Stimulated activated CD4-positive, alpha-beta T cell treated with anti-CD3 and anti-CD28 coated beads, Interleukin-4, amount 100 ng/mL, for 4 hours (primary cell): ENCODE measurements around the gene PPP2R5B.
A peak's percentile ranks its signal among the peaks of the same experiment; 100 is the strongest.
"Not testable (repeated sequence)": the region's sequence is repeated elsewhere in the genome, so short reads cannot be mapped to it uniquely, and the experiment has no call there.

Experiments used
- DNase-seq, 2 experiments: peaks; one replicate each; pipeline ENCODE4 v3.0.0-alpha.2; 2020

Gene PPP2R5B

DNA sequence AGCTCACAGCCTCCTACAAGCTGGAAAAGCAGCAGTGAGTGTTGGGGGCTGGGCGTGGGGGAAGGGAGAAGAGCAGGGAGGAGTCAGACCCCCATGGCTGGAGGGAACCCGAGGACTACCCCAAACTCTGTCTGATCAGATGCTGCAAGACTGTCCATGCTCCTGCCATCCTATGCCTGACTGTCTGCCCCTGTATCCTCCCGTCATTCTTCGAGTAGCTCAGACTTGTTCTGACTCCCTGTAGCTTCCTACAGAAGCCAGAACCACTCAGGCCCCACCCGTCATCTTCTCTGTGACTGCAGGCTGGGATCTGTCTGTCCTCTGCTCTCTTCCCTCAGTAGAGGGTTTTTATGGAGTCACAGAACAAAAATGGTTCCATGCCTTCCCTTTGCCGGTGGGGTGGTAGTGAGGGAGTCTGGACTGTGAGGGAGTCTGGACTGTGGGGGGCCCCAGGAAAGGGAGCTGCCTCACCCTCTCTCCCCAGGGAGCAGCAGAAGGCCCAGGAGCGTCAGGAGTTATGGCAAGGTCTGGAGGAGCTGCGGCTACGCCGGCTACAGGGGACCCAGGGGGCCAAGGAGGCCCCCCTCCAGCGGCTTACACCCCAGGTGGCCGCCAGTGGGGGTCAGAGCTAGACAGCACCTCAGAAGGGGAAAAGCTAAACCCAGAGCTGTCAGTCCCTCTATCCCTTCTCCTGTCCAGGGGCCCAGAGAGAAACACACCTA is 8.9 kb downstream of the PPP2R5B start:
- no peak for DNase-seq

DNA sequence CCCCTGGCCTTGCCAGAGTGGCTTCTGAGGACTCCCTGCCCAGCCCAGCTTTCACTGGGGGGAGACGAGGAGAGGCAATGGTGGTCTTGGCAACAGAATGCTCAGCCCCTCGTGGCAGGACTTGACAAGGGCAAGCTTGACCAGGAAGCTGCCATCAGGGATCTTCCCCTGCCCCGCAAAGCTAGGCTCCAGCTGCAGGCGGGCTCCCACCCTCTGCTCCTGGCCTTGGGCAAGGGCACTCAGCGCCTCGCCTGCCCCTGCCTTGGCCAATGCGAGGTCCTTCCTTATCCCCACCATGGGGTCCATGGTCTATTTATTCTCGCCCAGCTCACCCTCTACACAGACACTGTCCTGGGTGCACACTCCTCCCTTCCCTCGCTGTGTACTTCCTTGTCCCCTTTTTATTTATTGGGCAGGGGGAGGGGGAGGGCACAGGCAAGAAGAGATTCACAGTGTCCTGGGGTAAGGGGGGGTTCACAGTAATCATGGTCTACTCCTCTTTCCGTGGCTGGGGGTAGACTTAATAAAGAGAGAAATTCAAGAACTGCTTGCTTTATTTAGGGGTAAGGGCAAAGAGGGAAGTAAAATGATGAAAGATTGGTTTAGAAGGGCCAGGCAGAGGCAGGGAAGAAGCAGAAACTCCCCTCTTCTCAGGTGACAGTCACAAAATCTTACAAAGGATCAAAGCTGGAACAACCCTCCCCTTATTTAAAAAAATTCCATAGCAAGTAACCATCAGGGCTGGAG is 9.6 kb downstream of the PPP2R5B start:
- no peak for DNase-seq

DNA sequence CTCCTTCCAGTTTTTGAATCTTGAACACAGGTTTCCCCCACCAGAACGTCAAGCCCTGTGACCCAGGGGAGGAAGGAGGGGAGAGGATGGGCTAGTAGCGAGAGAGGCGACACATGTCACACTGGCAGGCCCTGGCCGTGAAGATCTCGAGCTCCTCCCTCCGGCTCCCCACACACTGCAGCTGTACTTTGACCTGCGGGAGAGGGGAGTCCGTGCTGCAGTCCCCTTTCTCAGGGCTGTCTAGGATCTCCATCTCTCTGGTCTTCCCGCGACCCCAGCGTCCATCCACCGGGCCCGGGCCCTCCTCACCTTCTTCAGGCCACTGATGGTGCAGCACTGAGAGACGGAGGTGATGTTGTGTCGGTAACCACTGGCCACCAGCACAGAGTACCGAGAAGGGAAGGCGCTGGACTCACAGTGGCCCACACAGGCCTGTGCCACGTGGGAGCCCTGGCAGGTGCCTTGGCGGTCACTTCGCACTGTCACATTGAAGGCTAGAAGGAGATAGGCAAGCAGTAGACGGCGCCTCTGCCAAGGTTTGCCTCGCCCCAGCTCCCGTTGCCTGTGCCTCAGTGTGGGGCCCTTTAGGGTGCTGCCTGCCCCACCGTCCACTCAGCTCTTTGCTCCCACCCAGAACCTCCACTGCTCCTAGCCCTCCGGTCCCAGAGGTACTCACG is 10.3 kb downstream of the PPP2R5B start:
- no peak for DNase-seq

DNA sequence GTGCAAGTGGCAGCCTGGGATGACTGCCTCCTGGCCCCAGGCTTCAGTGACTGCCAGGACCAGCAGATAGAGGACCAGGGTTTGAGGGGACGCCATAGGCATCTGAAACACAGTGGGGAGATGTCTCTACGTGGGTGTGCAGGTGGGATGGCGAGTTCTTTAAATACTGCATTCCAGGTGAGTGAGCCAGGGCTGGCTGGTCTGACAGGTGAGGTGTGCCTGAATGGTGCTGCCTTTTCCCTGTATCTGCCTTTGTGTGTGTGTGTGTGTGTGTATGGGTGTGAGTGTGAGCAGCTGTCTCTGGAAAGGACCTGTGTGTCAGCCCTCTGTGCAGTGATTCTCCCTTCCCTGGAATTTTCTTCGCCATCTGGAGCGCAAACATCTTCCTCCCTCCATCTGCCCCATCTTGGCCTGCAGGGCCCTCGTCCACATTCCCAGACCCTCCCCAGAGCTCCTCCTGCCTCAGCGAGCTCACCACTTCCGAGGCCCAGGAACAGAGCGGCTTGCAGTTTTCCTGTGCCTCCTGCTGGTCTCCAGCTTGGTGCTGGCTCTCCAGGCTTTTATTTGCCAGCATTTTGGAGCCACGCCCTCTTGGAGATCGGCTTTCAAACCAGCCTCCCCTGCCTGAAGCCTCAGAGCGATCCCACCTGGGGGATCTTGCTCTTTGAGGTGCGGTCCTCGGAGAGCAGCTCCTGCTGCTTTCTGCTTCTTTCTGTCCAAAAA is 11.0 kb downstream of the PPP2R5B start, which contains the start of gene GPHA2:
GPHA2 (minus strand) TSS at position 535 of the 723 bp plus-strand sequence; CDS start at position 102, 433 bp downstream.
- no peak for DNase-seq

DNA sequence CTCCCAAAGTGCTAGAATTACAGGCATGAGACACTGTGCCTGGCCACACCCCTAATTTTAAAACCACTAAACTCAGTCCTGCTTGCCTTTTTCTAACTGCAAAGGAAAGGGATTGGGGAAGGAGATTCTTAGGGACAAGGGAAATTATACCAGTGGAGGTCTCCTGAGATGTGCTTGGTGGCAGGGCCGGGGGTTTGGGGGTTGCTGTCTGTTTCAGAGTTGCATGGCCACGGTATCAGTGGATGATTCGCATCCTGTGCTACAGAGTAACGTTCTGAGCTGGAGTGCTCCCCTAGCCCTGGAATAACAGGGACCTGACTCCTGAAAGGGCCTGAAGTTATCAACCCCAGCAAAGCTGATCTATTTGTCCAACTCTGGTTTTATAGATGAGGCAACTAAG is 12.1 kb downstream of the PPP2R5B start:
- DNase-seq: no peak

DNA sequence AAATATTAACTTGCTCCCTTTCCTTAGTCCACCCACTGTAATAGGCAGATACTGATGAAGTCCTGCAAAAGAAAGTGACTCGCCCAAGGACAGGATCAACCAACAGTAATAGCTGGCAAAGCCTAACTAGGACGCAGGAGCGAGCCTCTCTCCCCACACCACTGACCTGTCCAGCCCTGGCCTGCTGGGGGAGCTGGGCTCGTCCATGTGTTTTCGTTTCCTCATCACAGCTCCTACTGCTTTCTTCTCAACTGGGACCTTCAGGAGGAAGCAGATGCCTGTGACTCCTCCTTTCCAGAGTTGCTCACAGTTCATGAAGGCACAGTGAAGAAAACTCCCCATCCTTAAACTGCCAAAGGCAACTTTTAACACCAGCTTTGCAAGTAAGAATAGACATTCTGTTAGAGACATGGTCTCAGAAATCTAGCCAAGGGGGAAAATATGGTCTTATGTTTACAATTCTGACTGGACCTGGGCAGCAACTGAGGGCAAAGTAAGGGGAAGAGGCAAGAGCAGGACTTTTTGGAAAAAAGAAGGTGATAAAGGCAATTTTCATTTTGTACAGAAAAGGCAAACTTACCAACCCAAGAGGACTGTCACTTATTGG is 22.8 kb downstream of the PPP2R5B start:
- DNase-seq: no peak

DNA sequence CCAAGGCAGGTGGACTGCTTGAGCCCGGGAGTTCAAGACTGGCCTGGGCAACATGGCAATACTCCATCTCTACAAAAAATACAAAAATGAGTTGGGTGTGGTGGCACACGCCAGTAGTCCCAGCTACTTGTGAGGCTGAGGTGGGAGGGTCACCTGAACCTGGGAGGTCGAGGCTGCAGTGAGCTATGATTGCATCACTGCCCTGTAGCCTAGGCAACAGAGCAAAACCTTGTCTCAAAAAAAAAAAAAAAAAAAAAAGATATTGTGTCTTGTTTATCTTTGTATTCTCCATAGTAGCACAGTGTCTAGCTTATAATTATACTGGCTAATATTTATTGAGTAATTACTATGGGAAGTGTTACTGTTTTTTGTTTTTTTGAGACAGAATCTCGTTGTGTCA is 27.0 kb downstream of the PPP2R5B start:
- DNase-seq: no peak

DNA sequence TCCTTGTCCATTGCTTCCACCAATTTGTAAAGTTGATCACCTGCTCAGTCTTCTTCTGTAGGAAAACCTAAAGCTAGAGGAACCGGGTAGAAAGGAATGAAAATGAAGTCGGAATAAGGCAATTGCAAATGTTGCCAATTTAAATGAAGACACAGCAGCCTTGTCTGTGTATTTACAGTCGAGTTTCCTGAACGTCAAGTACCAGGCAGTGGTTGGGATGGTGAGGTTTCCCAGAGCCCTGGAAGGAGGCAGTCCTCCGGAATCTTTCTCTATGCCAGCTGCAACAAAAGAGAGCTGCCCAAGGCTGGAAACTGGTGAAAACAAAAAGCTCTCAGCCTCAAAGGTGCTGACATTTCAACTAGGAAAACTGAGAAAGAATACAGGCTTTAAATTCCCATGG is 29.7 kb downstream of the PPP2R5B start:
- no peak for DNase-seq

DNA sequence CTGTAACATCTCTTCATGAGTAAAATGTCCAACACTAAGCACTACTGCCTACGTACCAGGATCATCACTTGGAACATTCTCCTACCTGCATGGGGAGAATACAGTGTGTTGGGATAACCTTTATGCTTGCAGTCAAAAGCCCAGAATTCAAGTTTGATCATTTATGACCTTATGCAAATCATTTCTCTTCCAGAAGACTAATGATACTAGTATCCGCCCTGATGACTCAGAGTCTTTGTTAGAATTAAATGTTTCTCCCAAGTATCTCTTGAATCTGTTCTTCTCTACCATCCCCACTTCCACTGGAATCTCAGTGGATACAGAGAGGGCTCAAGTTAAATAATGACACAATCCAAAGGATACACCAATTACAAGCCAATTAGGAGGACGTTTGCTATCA is 35.0 kb downstream of the PPP2R5B start:
- no peak for DNase-seq

DNA sequence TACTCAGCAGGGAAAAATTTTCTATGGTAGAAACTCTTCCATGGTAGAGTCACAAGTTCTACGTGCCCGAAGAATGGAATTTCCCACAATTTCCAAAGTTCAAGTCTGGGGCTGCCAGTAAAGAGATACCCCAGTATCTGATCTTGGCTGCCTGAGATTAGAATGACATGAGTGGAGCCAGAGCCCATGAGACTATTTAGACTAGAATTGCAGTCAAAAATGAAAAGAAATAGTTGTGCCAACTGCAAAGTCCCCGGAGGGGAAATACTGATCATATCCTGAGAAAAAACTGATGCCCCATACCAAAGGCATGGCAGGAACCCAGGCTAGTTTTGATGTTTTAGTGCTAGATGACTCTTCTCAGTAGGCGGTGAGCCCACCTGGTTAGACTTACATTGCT is 36.2 kb downstream of the PPP2R5B start:
- no peak for DNase-seq

DNA sequence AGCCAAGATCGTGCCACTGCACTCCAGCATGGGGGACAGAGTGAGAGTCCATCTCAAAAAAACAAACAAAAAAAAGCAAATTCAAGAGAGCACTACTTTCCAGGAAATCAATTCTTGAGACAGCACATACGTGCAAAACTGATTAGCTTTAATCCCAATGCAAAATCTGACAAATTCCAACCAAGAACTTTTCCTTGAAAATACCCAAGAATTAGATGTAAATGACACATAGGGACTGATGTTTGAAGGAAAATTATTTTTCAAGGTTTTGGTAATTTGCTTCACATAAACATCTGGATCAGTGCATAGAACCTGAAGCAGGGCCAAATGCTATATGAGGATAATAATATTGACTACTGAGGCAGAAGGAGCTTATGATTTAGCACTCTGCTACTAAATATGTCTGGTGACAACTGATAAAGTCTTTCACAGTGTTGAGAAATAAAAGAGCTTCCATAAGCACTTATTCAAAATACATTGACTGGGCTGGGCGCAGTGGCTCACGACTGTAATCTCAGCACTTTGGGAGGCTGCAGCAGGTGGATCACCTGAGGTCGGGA is 38.7 kb downstream of the PPP2R5B start:
- DNase-seq: no peak

DNA sequence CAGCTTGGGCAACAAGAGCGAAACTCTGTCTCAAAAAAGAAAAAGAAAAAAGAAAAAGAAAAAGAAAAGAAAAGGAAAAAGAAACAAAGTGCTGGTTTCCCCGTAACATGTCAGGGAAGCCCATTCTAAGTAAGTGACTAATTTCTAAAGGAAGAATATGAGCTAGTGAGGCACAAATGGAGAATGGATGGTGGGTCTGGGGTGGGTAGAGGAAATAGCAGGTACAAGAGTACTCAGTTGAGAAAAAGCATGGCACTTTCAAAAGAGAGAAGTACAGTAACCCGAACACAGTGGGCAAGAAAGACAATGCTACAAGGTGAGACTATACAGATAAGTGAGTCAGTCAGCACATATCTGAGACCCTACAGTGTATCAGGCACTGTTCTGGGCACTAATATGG is 42.9 kb downstream of the PPP2R5B start:
- no peak for DNase-seq

DNA sequence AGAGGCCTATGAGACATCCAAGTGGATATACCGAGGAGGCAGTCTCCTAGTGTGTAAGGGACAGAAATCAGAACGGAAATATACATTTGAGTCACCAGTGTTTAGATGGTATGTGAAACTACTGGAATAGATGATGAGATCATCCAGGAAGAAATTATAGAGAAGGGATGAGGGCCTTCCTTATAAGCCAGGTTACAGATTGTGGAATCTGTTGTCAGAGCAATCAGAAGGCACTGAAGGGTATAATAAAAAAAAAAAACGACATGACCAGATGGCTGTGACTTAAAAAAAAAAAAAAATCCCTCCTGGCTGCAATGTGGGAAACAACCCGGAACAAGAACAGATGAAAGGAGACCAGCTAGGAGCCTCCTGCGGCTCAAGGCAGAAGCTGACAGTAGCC is 44.7 kb downstream of the PPP2R5B start:
- DNase-seq: no peak

DNA sequence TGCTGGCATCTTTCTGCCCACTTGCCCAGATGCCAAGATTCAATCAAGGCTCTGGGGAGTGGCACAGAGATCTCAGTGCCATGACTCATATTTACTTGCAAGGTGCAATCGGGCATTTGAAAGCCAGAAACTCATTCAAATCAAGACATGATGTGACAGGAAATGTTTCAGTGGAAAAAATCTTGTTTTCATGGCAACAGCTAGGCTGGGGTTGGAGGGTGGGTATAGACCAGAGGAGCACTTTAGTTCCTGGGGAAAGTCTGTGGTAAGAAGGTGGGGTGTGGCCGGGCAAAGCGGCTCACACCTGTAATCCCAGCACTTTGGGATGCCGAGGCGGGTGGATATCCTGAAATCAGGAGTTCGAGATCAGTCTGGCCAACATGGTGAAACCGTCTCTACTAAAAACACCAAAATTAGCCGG is 46.3 kb downstream of the PPP2R5B start:
- peak; percentile 1 to 30 for DNase-seq

DNA sequence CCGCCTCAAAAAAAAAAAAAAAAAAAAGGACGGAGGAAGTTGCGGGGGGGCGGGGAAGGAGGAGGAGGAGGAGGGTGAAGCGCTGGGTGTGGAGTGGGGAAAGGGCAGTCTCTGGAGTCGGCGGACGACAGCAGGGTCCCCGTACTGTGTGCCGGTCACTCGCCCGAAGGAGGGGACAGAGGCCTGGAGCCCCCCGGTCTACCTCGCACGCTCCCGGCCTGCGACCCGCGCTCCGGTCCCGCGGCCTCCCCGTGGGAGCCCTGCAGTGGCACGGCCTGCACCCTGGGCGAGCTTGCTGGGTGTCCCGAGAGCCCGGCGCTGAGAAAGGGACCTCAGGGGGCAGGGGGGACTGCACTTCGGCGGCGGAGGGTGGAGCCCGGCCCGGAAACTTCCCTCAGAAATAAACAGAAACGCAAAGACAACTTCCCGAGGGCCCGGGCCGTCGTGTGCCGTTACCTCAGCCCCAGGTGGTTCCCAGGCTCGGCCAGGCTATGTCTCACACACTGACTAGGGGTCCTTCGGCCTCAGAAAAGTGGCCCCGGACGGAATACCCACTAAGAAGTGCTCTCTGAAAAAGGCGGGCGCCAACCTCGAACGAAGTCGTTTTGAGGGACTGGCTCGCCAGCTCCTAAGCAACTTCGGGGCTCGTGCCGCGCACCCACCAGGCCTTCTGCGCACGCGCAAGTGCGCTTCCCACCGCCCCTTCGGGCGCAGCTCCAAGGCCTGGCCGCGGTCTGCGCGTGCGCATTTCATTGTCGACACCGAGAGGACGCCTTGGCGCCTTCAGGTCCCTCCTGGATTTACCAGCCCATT is 47.1 kb downstream of the PPP2R5B start, which contains the start of gene MAJIN:
MAJIN (minus strand) TSS at position 688 of the 813 bp plus-strand sequence. CDS start 12,703 bp downstream, outside the sequence.
- peak; percentile 88 to 93 for DNase-seq

DNA sequence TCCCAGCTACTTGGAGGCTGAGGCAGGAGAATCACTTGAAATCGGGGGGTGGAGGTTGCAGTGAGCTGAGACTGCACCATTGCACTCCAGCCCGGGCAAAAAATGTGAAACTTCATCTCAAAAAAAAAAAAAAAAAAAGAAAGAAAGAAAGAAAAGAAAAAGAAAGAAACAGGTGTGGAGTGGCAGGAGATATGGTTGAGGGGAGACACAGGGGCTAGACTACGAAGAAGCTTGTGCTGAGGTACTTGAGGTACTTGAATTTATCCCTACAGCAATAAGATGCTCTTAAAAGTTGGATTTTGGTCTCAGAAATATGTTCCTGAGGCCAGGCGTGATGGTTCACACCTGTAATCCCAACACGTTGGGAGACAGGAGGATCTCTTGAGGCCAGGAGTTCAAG is 49.6 kb downstream of the PPP2R5B start:
- no peak for DNase-seq

DNA sequence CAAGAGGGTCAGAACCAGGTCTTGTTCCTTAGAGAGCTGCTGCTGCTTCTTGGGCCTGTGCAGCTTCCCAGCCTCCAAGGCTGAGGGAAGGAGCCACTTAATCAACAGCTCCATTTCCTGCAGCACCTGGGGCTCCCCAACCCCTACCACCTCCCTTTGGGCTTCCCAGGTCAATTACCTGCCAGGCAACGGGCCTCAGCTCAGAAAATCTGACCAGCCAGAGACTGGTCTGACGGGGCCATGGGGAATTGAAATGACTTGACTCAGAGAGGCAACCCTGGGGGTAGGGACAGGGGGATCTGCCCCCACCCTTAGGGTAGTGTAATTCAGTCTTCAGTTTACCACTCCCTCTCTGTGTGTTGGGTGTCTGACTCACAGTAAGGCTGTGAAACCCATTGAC is 52.2 kb downstream of the PPP2R5B start:
- no peak for DNase-seq

DNA sequence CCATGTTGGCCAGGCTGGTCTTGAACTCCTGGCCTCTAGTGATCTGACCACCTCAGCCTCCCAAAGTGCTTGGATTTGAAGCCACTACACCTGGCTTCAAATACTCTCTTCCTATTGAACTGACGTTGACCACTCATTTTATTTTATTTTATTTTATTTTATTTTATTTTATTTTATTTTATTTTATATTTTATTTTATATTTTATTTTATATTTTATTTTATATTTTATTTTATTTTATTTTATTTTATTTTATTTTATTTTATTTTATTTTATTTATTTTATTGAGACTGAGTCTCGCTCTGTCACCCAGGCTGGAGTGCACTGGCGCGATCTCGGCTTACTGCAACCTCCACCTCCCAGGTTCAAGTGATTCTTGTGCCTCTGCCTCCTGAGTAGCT is 58.9 kb downstream of the PPP2R5B start:
- not testable (repeated sequence) for DNase-seq
